Measurements from ENCODE around the gene ETAA1.

DNA sequence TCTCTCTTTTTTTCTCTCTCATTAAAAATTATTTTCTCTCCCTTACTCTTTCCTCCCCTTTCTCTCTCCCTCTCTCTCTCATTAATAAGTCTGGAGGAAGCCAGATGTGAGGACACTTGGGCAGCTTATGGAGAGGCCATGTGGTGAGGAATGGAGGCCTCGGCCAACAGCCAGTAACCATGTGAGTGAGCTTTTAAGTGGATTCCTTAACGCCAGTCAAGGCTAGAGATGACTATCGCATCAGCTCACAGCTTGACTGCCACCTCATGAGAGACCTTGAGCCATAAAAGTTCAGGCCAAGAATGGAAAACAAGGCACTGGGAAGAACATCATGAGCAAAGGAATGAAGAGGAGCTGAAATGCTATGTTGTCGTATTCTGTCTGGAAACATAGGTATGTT, 39.1 kb downstream of the ETAA1 start:
- no peak for TF ChIP-seq CTCF (IDR thresholded peaks at IDR 0.05)
- no peak for TF ChIP-seq EP300 (IDR thresholded peaks at IDR 0.05)
- no peak for TF ChIP-seq POLR2AphosphoS5 (IDR thresholded peaks at IDR 0.05)

Data from suprapubic skin (tissue), 4 donors.